T-cell (primary cell): ENCODE data around the gene PARD3. TPM values are rescaled to one million over a fixed set of nuclear protein-coding genes. Genes with fewer than 3 reads are reported as not detected.

Experiments used
- ATAC-seq, 4 experiments: fragments of 200-7000 bp in 3 of 4; fragments of 150-1000 bp in 1 of 4; cut with Tn5 transposase; replicated peaks in 1 of 4; 1 replicate in 3 of 4; 2 replicates in 1 of 4; pipeline ENCODE4 v1.10.0; 2021; ENCODE audit warnings: moderate library complexity in 3 of 4, mild to moderate bottlenecking in 2 of 4, moderate number of reproducible peaks in 1 of 4
- CTCF ChIA-PET, 2 donors: fragments of 300-600 bp; sonication (Branson Sonifier 250); formaldehyde crosslinking; loops; one replicate each; lab custom pipeline; 2022; ENCODE audit warnings: antibody characterized with exemption in 2 of 2; lab: Charles Lee
- POLR2A ChIA-PET, 2 donors: fragments of 300-600 bp; sonication (Branson Sonifier 250); formaldehyde crosslinking; loops; one replicate each; lab custom pipeline; 2022; ENCODE audit warnings: antibody characterized with exemption in 2 of 2; lab: Charles Lee
- DNase-seq, 35 experiments: peaks; one replicate each; pipeline versions ENCODE4 v3.0.0 to v3.0.0-alpha.2; 2013 to 2023
- H3K27ac ChIP-seq: one replicate; pipeline ENCODE4 v1.5.1; 2013; ENCODE audit warnings: low read length
- H3K27me3 ChIP-seq, 2 experiments: replicated peaks in 1 of 2; 1 replicate in 1 of 2; 2 replicates in 1 of 2; pipeline versions ENCODE4 v1.6.1 to v1.7.0; 2013; ENCODE audit warnings: low read length in 1 of 2, mixed read lengths in 1 of 2; ENCODE audit not compliant: control insufficient read depth in 2 of 2, insufficient read depth in 2 of 2; ENCODE audit errors: extremely low read depth in 1 of 2
- H3K36me3 ChIP-seq, 2 donors: 1 replicate in 1 of 2; 2 replicates in 1 of 2; pipeline versions ENCODE4 v1.6.1 to v1.7.0; 2013; ENCODE audit warnings: low read length in 1 of 2; ENCODE audit not compliant: control insufficient read depth in 2 of 2, insufficient read depth in 1 of 2; ENCODE audit errors: extremely low read depth in 1 of 2
- H3K4me1 ChIP-seq, 2 experiments: 1 replicate in 1 of 2; 2 replicates in 1 of 2; pipeline versions ENCODE4 v1.6.1 to v1.7.0; 2013; ENCODE audit warnings: low read length in 2 of 2, mixed read lengths in 1 of 2; ENCODE audit not compliant: insufficient read depth in 2 of 2, control insufficient read depth in 1 of 2; ENCODE audit errors: extremely low read depth in 1 of 2
- H3K4me3 ChIP-seq, 2 donors: 1 replicate in 1 of 2; 2 replicates in 1 of 2; pipeline versions ENCODE4 v1.5.1 to v1.7.0; 2013; ENCODE audit warnings: mild to moderate bottlenecking in 2 of 2, low read length in 1 of 2, moderate library complexity in 1 of 2; ENCODE audit not compliant: control insufficient read depth in 1 of 2; ENCODE audit errors: extremely low read depth in 1 of 2
- H3K9me3 ChIP-seq: 2 replicates; pipeline ENCODE4 v1.7.0; 2013
- H3K27ac Mint-ChIP-seq, 2 donors: one replicate each; pipeline ENCODE4 v1.8.0; 2020 to 2021; ENCODE audit warnings: mild to moderate bottlenecking in 2 of 2, mixed read lengths in 2 of 2
- H3K27me3 Mint-ChIP-seq, 2 donors: one replicate each; pipeline ENCODE4 v1.8.0; 2021 to 2022; ENCODE audit warnings: mixed read lengths in 2 of 2
- H3K36me3 Mint-ChIP-seq: one replicate; pipeline ENCODE4 v1.8.0; 2021; ENCODE audit warnings: mixed read lengths
- H3K4me1 Mint-ChIP-seq, 3 donors: one replicate each; pipeline ENCODE4 v1.8.0; 2020 to 2022; ENCODE audit warnings: mixed read lengths in 3 of 3, mild to moderate bottlenecking in 1 of 3
- H3K4me3 Mint-ChIP-seq, 3 donors: one replicate each; pipeline ENCODE4 v1.8.0; 2020 to 2022; ENCODE audit warnings: mild to moderate bottlenecking in 3 of 3, mixed read lengths in 3 of 3, moderate library complexity in 3 of 3
- H3K9me3 Mint-ChIP-seq, 3 donors: one replicate each; pipeline ENCODE4 v1.8.0; 2020 to 2022; ENCODE audit warnings: mixed read lengths in 3 of 3
- WGBS: methylation state at CpG from one replicate; pipeline ENCODE4 v1.1.5; 2013; ENCODE audit warnings: missing lambda C conversion rate; ENCODE audit not compliant: insufficient coverage; 5-methylcytosine and 5-hydroxymethylcytosine counted together
- total RNA-seq, 35 experiments: library from RNA in 6 of 35; stranded (reverse) in 6 of 35; fragments of 120-200 nt in 1 of 35; gene quantifications; one replicate each; pipeline versions ENCODE4 v1.2.1 to v1.2.4 and lab custom pipeline; 2013 to 2026

The PARD3 gene
- total RNA-seq, 5 donors from 2014 or later (not counting 1 experiment from before 2014, with no cell fraction given), result 0.36 to 0.92 (median 0.65) TPM

DNA sequence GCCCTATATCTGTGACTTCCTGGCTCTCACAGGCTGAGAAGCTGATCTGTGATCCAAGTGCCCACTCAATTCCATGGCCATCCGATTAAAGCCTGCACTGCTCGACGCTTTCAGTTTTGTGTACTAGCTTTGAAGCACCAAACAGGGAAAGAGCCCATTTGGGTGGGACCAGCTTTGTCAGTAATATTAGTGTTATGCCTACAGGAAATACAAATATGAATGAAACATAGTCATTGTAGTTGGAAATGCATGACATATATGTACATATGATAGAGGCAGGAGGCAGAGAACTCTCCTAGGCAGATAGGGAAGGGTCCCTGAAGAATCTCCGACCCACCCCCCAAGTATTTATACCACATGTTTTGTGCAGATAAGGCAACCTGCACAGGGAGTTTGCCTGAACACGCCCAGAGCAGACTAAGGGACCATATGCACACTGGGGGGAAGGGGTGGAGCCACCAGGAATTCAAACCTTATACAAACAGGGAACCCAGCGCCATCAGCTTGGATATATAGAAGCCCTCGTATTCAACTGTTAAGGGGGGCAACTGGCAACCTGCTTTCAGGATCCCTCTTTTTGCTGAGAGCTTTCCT is 653.2 kb downstream of the PARD3 start:
- Histone ChIP-seq H3K36me3 (no peaks in the 10 kb centered on the region), H3K27me3 (no peaks in the 10 kb centered on the region), H3K27ac (no peak overlapping the region), H3K4me3 (no peak overlapping the region), H3K4me1 (no peaks in the 10 kb centered on the region), H3K9me3 (no peaks in the 10 kb centered on the region)
- H3K27ac Mint-ChIP-seq, result no peak overlapping the region
- H3K4me3 Mint-ChIP-seq, result no peak overlapping the region
- H3K9me3 Mint-ChIP-seq, result peaks cover 0 to 4% (median 0%) of the 10 kb centered on the region in 3 donors
- no peak for DNase-seq
- H3K4me1 Mint-ChIP-seq, result no peaks in the 10 kb centered on the region
- POLR2A ChIA-PET, result no interaction called here
- H3K27me3 Mint-ChIP-seq, result no peaks in the 10 kb centered on the region
- 100% methylated on average over 3 of the region's 7 CpGs for WGBS
- CTCF ChIA-PET, result no interaction called here
- no peaks in the 10 kb centered on the region for H3K36me3 Mint-ChIP-seq
- ATAC-seq, result no peak

DNA sequence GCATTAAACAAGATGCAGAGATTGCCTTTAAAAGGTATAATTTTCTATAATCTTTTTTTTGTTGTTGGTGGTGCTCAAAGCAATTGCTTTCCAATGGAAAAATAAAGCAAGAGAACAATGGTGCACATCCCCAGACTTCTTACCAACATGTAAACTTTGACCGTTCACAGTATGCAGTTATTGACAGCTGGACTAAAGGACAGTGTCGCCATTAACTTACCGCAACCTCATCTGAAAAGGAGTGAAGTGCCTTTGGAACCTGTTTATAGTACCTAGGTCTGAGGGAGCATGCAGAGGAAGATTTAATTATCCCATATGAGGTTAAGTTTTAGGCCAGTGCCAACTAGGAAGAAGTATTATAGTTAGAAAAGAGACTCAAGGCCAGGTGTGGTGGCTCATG is 654.5 kb downstream of the PARD3 start:
- Histone ChIP-seq H3K36me3 (no peaks in the 10 kb centered on the region), H3K4me1 (no peaks in the 10 kb centered on the region), H3K4me3 (no peak overlapping the region), H3K27ac (no peak overlapping the region), H3K9me3 (no peaks in the 10 kb centered on the region), H3K27me3 (no peaks in the 10 kb centered on the region)
- H3K4me3 Mint-ChIP-seq, result no peak overlapping the region
- no peaks in the 10 kb centered on the region for H3K4me1 Mint-ChIP-seq
- WGBS, result 100% methylated on average over 1 of the region's 3 CpGs
- POLR2A ChIA-PET, result no interaction called here
- no peaks in the 10 kb centered on the region for H3K36me3 Mint-ChIP-seq
- DNase-seq (no peak), ATAC-seq (no peak)
- H3K27me3 Mint-ChIP-seq, result no peaks in the 10 kb centered on the region
- H3K9me3 Mint-ChIP-seq, result peaks cover 0 to 4% (median 0%) of the 10 kb centered on the region in 3 donors
- H3K27ac Mint-ChIP-seq, result no peak overlapping the region
- CTCF ChIA-PET, result no interaction called here

DNA sequence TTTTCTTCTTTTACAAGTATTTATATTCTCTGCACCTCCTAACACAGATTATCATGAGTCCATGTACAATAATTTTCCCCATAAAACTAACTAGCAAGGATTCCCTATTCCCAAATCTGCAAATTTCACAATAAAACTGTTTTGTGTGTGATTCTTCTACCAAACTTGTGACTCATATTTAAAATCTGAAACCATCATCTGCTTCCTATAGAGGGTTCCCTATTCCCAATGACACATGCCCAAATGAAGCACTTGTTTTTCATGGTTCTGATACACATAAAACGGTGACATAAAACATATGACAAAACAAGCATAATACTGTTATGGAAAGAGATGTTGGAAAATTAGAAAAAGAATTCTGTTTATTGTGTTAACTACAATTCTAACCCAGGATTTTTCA is 657.6 kb downstream of the PARD3 start:
- no peaks in the 10 kb centered on the region for H3K27me3 ChIP-seq
- Mint-ChIP-seq H3K4me3 (no peak overlapping the region), H3K36me3 (no peaks in the 10 kb centered on the region), H3K9me3 (peaks cover 0 to 3% (median 0%) of the 10 kb centered on the region in 3 donors), H3K27me3 (peaks cover 0 to 5% of the 10 kb centered on the region in 2 donors), H3K4me1 (no peaks in the 10 kb centered on the region), H3K27ac (no peak overlapping the region)
- no peaks in the 10 kb centered on the region for H3K4me1 ChIP-seq
- ChIA-PET POLR2A (no interaction called here), CTCF (no interaction called here)
- H3K27ac ChIP-seq, result no peak overlapping the region
- no peaks in the 10 kb centered on the region for H3K9me3 ChIP-seq
- no peaks in the 10 kb centered on the region for H3K36me3 ChIP-seq
- WGBS, result no CpG with 5 or more reads among the region's 1 CpG
- no peak for ATAC-seq
- H3K4me3 ChIP-seq, result no peak overlapping the region
- no peak for DNase-seq

DNA sequence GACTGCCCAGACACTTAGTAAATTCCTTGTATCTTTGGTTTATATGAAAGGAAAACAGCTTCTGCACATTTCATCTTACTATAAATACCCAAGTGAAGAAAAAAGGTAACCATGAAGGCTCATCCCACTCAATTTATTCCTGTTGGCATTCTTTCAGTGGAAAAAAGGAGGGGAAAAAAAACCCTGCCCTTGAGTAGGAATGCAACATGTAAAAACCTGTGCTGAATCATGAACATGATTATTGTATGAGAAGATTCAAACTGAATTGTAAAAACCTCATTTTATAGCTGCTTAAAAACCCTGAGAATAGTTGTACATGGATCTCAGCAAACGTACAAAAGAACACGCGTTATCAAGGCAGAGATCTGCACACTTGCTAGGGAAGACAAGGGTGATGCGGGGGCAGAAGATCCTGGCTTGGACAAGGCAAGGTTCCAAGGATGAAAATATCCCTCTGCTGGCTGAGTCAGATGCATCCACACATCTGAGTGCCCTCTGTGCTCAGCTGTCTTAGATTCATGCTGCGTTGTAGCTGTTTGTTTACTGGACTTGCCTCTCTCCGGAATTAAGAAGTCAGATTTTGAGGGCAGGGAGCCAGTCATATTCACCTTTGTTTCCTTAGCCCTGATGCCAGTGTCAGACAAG is 658.2 kb downstream of the PARD3 start:
- no peaks in the 10 kb centered on the region for H3K9me3 Mint-ChIP-seq
- no peaks in the 10 kb centered on the region for H3K9me3 ChIP-seq
- H3K27me3 ChIP-seq, result no peaks in the 10 kb centered on the region
- no peak for DNase-seq
- no peak overlapping the region for H3K27ac ChIP-seq
- peaks cover 0 to 5% of the 10 kb centered on the region in 2 donors for H3K27me3 Mint-ChIP-seq
- H3K4me1 Mint-ChIP-seq, result no peaks in the 10 kb centered on the region
- H3K36me3 ChIP-seq, result no peaks in the 10 kb centered on the region
- 91% methylated on average over 6 of the region's 6 CpGs for WGBS
- H3K36me3 Mint-ChIP-seq, result no peaks in the 10 kb centered on the region
- no peaks in the 10 kb centered on the region for H3K4me1 ChIP-seq
- ChIA-PET CTCF (no interaction called here), POLR2A (no interaction called here)
- no peak overlapping the region for H3K4me3 Mint-ChIP-seq
- H3K4me3 ChIP-seq, result no peak overlapping the region
- no peak overlapping the region for H3K27ac Mint-ChIP-seq
- ATAC-seq, result no peak

- no peak overlapping the region for H3K4me3 ChIP-seq
- no peak overlapping the region for H3K27ac Mint-ChIP-seq
- ChIA-PET POLR2A (no interaction called here), CTCF (no interaction called here)
- ATAC-seq, result no peak
- no peak for DNase-seq
- no peaks in the 10 kb centered on the region for H3K9me3 Mint-ChIP-seq
- H3K9me3 ChIP-seq, result no peaks in the 10 kb centered on the region
- no peaks in the 10 kb centered on the region for H3K4me1 ChIP-seq
- H3K4me1 Mint-ChIP-seq, result no peaks in the 10 kb centered on the region
- H3K36me3 ChIP-seq, result no peaks in the 10 kb centered on the region
- H3K27me3 Mint-ChIP-seq, result peaks cover 0 to 5% of the 10 kb centered on the region in 2 donors
- no peaks in the 10 kb centered on the region for H3K27me3 ChIP-seq
- 100% methylated on average over 1 of the region's 3 CpGs for WGBS
- H3K4me3 Mint-ChIP-seq, result no peak overlapping the region
- no peaks in the 10 kb centered on the region for H3K36me3 Mint-ChIP-seq
- H3K27ac ChIP-seq, result no peak overlapping the region
Observed at GRCh38 chr10:34155812-34156211, 659.3 kb downstream of the PARD3 start.

DNA sequence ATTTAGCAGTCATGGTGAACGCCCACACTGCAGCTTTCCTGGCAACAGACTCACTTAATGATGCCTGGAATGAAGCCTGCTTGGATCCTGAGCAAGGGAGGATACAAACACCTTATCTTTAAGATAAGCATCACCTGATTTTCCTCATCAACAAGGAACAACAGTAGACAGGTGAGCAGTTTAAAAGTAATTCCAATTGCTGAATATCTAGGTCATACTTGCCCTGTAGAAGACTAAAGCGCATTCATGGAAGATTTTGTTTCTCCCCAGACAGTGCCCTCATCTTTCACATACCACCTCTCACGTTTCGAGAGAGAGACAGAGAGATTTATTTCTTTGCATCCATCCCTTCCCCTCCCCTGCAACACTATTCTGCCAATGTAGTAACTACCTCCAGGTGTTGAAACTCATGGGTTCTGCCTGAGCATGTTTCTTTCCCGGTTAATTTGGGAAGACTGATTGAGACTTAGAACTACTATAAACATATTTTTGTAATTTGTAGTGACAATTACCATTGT is 660.7 kb downstream of the PARD3 start:
- H3K36me3 Mint-ChIP-seq, result no peaks in the 10 kb centered on the region
- ChIA-PET POLR2A (no interaction called here), CTCF (no interaction called here)
- peaks cover 0 to 5% of the 10 kb centered on the region in 2 donors for H3K27me3 Mint-ChIP-seq
- no peak overlapping the region for H3K4me3 ChIP-seq
- no peak overlapping the region for H3K4me3 Mint-ChIP-seq
- ATAC-seq, result no peak
- DNase-seq, result no peak
- no peak overlapping the region for H3K27ac ChIP-seq
- no peaks in the 10 kb centered on the region for H3K4me1 ChIP-seq
- no peaks in the 10 kb centered on the region for H3K36me3 ChIP-seq
- no peaks in the 10 kb centered on the region for H3K4me1 Mint-ChIP-seq
- no peaks in the 10 kb centered on the region for H3K9me3 Mint-ChIP-seq
- no CpG with 5 or more reads among the region's 5 CpGs for WGBS
- no peaks in the 10 kb centered on the region for H3K9me3 ChIP-seq
- H3K27me3 ChIP-seq, result no peaks in the 10 kb centered on the region
- H3K27ac Mint-ChIP-seq, result no peak overlapping the region
